NCI-H2171 treated with DMSO at 0.1 percent for 48 hours (cell line): ENCODE measurements around the gene CD93.
A peak's percentile ranks its signal among the peaks of the same experiment; 100 is the strongest.

Source experiments
- DNase-seq: peaks from one replicate; lab custom pipeline; 2025; lab: John Stamatoyannopoulos, UW

Gene CD93

DNA sequence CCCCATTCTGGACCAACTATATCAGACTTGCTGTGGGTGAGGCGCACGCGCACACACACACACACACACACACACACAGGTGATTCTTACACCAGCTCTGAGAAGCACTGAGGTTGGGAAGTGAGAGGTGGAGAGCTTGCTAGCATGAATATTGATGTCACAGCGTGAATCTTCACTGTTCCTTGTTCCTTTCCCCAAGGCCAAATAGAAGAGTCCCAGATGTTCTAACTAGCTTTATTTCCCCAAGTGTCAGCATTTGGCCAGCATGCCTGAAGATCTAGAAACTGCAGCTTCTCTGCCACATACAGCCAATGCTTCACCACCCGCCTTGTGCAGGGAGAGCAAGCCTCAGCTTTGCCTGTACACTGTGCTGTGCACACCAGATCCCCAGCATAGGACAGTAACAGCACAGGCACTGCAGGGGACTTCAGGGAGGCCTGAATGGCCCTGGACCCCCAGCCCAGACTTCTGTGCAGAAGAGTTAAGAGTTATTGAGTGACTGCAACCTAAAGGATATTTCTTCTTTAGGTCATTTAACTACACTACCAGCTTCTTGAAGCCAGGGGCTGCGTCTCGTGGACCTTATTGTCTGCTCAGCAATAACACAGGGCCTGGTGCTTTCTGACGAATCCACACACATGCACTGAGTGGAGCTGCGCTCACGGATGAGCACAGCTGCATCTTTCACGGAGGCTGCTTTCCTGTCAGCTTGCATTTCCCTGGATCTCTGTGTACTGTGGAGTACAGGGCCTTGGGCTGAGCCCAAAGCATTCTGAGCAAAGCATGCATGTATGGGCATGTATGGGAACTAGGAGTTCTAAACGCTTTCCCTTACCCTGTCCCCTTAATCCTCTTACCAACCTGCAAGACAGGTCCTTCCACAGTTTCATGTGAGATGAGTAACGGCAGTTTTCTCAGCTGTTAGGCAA lies 13.9 kb upstream of the CD93 start:
- DNase-seq: no peak

DNA sequence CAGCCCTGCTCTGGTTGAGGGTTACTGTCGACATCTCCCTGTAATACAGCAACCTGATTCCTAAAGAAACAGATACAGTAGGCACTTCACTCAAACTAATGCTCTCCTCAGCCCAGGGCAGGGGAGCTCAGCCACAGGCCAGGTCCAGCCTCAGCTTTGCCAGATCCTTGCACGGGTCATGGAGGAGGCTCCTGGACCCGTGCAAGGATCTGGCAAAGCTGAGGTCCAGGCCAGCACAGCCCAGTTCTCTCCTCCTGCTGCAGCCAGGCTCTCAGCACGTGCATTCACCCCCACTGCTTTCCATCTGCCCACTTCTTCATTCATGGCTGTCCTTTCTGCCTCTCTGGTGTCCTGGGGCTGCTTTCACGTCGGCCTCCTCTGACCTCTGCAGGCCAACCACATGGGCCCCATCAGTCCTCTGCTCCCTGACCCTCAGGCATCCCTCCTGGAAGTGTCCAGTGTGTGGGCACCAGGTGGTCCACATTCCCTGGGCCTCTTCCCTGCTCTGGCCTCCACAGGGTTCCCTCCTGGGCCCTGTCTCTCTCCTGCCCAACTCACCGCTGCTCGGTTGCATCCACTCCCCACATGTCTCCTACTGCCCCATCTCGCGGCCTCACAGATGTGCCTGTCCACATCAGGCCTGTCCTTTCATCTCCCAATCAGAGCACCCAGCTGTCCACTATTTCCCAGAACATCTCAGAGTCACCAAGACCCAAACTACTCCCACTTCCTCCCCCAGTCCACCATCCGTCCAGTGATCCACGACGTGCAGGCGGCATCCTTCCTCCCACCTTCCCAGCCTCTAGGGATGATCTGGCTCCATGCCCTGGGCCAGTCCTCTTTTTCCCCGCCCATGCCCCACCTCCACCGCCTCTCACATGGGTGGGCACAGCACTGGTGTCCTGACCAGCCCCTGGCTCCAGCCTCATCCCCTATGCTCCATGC lies 11.8 kb upstream of the CD93 start:
- DNase-seq: no peak

DNA sequence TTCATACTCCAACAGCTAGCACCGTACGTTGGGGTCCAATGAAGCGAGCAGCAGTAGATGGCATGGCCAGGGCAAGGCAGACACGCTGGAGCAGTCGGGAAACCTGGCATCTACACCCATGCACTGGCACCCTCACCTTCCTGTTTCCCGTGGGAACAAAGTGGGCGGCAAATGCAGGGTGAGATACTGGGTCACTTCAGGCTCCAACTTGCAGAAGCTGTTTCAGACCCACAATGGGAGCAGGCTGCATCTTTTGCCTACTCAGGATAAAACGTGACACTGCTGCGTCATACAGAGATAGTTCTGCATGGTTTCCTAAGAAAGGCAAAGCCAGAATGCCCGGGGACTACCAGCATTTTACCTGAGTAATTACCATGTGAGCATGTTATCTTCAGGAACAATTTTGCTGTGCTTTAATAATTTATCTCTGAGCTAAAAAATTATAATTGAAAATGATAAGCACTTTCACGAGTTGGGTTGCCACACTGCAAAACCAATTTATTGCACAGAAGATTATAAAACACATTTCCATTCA lies 10.9 kb upstream of the CD93 start:
- no peak for DNase-seq

DNA sequence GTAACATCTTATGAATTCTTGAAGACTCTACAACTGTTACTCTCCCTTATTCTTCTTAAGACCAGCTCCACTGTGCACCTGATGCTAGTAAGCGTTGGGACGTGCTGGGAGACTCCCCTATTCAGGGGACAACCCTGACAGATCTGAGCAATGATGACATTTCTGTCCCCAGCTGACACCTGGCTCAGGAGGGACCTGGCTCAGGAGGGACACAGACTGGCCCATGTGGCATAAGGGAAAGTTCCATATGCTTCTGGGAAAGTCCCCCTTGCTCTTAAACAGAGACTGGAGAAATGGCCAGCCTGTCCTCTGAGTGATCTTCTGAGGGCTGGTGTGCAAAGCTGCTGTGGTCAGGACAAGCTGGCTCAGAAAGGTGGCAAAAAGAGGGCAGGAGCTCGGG lies 10.0 kb upstream of the CD93 start:
- DNase-seq: no peak

DNA sequence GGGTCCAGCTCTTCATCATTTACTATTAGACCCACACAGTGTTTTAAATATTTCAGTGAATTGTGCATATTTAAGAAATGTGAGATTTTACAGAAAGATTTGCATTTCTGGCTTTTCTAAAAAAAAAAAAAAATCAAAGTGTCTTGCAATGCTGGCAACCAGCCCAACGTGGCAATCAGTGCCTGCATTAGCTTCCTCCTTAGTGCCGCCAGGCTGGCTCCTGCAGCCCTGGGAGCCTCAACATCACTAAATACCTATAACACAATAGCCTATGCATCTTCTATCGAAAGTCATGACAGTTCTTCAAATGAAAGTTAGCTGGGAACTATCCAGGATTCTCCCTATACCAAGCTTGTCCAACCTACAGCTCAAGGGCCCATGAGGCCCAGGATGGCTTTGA lies 9.4 kb upstream of the CD93 start:
- DNase-seq: no peak

DNA sequence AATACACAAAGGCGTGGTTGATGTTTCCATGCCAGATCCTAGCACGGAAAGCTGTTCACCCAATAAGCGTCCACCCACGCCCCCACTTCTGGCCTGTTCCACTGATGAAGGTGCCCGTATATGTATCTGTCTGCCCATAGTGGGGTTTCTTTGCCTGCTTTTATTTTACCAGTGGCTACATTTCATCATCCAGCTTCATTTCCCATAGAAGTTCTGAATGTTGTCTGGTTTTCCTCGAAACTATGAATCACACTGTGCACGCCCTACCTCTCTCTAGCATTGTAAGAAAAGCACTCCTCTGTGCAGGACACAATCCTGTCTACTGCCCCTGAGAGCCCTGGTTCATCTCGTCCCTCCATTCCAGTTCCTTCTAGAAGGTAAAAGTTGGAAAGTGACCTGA lies 8.8 kb upstream of the CD93 start:
- DNase-seq: no peak

DNA sequence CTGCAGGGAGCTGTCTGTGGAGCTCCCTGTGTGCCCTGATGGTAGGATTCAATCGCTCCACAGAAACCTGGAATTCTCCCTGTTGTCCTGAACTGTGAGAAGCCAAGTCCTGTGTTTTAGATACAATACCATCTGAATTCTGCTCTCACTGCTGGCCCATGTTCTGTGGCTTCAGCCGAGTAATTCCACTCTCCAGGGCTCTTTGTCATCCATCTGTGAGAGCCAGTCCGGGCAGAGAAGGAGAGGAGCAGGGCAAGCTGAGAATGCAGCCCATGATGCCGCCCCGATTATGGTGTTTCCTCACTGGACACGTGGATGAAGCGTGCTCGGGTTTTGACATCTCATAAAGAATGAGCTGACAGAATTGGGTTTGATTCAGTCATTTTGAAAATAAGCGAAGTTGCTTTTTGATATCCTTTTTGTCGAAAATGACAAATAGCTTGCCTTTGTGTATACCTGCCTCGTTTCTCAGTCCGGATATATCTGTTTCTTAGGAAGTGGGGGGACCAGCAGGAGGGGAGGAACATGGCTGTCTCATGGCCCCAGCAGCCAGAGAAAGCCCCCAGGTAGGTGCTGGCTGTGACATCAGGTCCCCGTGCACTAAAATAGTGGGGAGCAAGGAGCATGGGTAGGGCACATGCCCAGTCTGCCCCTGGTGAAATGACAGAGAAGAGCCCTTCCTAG lies 8.2 kb upstream of the CD93 start:
- DNase-seq: no peak

DNA sequence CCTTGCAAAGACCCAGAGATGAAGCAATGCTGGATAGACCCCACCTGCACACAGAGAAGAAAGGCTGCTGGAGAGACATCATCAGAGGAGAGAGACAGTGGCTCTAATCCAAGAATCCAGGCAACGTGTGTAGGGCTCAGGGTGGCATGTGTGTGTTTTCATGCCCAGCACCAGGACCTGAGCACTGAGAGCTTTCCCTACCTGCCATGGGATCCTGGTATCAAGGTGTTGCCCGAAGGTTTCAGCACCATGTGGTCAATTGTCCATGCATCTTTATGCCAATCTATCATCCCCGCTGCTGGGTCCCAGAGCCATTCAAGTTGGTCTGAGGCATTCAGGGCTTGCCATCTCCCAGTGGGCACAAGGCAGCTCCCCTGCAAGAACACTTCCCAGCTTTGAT lies 7.5 kb upstream of the CD93 start:
- DNase-seq: no peak

DNA sequence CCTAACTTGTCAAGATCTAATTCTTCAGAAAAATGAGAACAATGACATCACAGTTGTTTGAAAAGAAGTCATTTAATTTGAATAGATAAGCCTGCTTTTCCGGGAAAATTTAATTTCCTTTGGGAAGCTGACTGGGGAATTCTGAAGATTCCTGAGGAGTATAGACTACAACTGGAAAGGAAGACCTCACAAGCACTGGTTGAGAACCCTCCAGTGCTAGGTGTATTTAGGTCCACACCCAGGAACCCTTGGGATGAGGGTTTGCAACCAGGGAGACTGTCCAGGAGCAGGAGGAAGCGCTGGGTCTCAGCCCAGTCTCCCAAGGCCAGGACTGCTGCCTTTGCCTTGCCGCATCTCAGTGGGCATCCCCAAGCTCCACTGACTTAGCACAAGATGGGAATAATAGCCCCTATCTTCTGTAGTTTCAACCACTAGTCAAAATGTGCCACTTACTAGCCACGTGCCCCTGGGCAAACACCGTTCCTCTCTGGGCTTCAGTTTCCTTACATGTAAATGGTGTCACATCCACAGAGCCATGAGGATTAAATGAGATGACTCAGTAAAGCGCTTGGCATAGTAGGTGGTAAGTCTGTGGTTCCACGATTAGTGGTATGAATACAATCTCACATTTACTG lies 6.9 kb upstream of the CD93 start:
- no peak for DNase-seq

DNA sequence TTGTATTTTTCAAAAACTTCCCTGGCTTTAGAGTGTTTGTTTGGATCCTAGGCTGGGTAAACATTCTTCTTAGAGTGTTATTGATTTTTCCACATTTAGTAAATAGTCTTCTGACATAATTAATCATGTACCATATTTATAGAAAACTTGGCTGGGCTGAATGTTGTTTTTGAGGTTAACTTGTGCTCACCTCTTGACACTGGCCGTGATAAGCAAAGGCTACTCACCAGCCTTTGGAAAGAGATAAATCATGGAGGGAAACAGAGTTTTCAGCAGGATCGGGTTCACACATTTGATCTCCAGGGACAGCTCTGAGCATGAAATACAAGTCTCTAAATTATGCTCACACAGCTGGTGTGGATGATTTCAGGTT lies 6.2 kb upstream of the CD93 start:
- DNase-seq: peak; percentile 5

DNA sequence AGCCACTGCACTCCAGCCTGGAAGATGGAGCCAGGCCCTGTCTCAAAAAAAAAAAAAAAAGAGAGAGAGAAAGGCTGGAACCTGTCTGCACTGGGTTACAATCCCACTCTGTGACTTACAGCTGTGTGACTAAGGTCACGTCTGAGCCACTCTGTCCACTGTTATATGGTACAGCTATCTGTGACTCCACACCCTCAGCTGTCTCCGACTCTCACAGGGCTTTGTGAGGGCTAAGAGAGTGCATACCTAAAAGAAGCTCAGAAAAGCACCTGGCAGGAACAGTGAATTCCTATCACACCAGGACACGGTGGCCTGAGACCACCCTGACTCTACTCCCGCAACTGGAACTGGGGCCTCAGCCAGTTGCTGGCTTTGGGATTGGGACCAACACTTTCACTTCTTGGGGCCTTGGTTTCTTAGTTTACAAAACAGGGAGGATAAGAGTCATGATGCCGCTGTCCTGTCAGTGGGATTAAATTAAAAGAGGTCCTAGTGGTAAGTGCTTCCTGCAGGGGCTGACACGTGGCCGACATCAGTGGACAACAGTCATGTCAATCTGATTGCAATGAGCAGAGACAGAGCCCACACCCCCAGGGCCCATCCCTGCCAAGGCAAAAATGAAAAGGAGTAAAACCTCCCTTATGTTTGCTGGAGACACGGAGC lies 5.7 kb upstream of the CD93 start:
- no peak for DNase-seq

DNA sequence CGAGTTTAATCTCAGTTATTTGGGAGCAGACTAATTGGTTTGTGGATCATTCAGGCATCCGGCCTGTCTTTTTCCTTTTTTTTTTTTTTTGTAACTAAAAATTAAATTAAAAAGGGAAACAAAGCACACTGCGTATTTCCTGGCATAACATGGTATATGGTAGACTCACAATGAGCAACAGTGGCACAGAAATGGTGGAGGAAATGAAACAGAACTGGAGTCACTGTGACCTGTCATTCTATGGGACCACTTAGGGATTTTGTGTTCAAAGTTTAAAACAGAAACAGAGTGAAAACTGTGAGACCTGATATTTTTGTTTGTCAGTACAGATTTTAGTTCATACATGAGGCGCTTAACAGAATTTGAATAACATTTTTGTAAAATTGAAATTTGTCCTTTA lies 4.8 kb upstream of the CD93 start:
- DNase-seq: no peak

DNA sequence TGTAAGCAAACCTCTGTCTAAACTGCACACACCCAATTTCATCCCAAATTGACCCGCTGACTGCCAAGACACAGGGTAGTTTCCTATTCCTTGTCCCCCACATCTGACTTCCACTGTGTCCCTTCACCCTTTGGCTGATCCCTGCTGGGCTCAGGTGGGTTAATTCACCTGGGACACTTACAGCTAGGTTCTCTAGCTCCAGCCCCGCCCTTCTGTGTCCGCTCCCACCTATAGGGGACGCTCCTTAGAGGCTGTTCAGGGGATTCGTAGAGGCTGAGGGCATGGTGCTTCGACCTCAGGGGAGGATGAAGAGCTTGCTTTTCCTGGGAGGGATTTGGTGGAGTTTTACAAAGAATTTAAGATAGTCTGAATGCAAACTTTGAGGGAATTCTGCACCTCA lies 4.0 kb upstream of the CD93 start:
- no peak for DNase-seq

DNA sequence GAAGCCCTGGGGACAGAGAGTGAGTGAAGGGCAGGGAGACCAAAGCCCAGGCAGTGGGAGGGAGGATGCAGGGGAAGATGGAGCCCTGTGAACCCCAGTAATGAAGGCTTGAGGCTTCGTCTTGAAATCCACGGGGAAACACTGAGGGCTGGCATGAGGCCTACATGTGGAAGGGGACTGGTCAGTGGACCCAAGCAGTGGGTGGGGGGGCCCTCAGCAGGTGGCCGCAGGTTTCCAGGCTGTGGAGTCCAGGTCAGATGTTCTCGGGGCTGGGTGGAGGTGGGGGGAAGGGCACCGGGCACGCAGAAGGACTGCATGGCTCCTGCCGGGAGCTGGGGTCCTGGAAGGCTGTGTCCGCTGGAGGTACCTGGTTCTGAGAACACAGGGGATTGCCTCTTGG lies 2.7 kb upstream of the CD93 start:
- DNase-seq: no peak

DNA sequence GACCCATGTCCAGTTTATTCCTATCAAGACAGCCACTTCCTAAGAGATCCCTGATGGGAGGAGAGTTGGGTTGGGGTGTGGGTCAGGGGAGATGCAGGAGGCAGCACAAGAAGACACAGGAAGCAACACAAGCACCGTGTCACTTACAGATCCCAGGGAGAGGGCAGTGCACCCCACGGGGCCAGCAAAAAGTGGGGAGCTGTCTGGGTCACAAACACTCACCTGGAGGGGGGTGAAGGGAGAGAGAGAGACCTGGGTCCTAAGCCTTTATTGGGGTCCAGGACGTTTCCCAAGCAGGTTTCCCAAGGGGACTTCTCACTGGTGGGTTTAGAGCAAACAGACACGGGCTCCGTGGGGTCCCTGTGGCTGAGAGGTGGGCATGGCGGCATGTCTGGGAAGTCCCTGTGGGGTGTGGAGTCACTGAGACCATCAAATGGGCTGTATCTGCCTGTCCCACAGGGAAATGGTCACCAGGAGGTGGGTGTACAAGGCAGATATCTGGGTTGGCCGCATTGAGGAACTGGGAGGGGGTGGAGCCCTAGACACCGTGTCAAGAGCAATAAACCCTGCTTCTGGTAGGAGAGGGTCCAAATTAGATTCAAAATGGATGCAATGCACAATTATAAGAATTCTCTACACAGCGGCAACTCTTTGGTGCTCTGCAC lies 1.6 kb upstream of the CD93 start:
- DNase-seq: no peak

DNA sequence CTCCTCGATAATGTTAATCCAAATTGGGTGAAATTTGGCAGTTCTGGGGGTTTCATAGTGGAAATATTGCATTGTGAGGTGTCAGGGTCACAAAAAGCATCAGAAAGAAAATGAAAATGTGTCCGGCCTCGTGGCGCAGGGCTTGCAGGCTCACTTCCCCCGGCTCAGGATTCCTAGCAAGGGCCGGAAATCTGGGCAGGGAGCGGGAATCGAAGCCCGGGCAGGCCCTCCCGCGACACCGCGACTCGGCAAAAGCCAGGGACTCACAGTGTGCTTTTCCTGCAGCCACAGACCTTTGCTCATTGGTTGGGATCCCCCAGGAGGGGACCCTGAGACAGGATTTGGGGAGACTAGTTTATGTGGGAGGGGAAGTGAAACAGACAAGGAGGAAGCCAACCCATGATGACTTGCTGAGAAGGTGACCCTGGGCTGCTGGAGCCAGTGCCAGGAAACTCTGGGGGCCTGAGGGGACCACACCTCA lies 847 bp upstream of the CD93 start:
- no peak for DNase-seq

DNA sequence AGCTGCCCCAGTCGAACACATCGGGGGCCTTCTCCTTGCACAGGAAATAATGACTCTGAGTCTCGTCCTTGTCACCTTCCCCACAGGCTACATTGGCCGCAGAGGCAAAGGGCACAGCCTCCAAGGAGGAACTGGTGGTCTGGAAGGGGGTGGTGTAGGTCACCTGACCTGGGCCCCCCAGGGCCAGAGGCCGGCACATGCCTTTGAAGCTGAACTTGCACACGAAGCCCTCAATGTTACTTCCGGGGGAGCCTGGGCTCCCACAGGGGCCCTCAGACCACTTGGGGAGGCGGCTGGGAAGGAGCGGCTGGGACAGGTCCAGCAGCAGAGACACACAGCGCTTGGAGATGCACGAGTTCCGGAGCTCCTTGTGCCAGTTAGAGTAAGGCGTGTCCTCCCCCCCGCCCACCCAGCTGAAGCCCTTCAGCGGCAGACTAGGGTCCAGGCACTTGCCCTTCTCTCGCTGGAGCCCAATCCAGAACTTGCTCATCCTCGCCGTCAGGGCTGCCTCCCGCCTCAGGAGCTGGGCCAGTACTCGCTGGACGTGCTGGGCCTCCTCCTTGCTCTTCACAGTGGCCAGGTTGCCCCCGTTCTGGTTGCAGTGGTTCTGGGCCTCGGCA lies 578 bp downstream of the CD93 start:
- DNase-seq: no peak

DNA sequence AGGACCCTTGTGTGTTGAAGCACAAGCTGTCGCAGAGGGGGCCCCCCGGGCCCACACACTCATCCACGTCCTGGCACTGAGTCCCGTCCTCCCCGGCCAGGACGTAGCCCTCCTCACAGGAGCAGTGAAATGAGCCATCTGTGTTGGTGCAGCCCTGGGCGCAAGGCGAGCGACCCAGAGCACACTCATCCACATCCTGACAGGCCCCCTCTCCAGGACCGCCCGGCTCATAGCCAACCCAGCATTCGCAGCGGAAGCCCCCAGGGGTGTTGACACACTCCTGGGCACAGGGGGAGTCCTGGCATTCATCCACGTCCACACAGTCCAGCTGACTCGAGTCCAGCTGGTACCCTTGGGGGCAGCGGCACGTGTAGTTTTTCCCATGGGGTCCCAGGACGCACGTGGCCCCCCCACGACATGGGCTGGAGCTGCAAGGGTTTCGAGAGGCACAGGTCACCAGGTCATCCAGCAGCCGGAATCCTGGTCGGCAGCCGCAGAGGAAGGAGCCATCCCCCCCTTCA lies 1.2 kb downstream of the CD93 start:
- no peak for DNase-seq

DNA sequence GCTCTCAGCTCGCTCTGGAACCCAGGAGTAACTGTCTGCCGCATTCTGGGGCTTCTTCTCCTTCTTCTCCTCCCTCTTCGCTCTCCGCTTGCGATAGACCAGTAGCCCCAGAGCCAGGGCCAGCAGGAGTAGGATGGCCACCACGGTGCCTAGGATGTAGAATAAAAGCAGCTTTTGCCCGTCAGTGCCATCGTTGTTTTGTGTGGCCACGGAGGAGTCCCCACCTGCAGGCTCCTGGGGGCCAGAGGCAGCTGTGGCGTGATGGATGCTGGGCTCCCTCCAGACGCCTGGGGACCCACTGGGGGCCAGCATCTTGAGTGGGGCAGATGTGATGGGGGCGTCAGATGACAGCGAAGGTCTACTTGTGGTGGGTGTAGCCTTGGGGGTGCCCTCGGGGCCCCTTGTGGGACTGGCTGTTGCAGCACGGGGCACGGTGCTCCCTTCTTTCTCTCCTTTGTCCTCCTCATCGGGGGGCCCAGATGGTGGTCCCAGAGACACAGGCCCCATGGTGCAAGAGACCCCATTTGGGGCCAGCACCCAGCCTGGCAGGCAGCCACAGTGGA lies 1.8 kb downstream of the CD93 start:
- no peak for DNase-seq
